NCI-H2227 treated with DMSO at 0.1 percent for 48 hours (cell line): ENCODE data around the gene OAT.

Experiments
- DNase-seq: peaks from one replicate; lab custom pipeline; 2025; lab: John Stamatoyannopoulos, UW

The OAT gene

GRCh38 chr10:124418726-124419501, at the start of gene OAT:
Gene OAT (minus strand): TSS chr10:124418923. CDS start chr10:124412171, 6,752 bp downstream.
- DNase-seq, result peak; percentile 95

- DNase-seq, result no peak
These were observed 48.4 kb upstream of the OAT start for GRCh38 chr10:124467165-124467564.

- DNase-seq, result no peak
These were observed 47.2 kb upstream of the OAT start for GRCh38 chr10:124465777-124466488.

- DNase-seq, result no peak
These were observed 46.5 kb upstream of the OAT start for GRCh38 chr10:124465003-124465776.

- DNase-seq, result no peak
These were observed 45.6 kb upstream of the OAT start for GRCh38 chr10:124464028-124464965.

- no peak for DNase-seq
These were observed 43.6 kb upstream of the OAT start for GRCh38 chr10:124462348-124462695.

- peak; percentile 61 for DNase-seq
These were observed 43.1 kb upstream of the OAT start, which contains the start of gene LHPP for GRCh38 chr10:124461642-124462347. Gene LHPP (plus strand): TSS chr10:124461823. CDS start chr10:124461863, 40 bp downstream.

GRCh38 chr10:124460144-124460543, 41.4 kb upstream of the OAT start:
- no peak for DNase-seq

GRCh38 chr10:124459395-124459794, 40.7 kb upstream of the OAT start:
- no peak for DNase-seq

GRCh38 chr10:124458889-124459288, 40.2 kb upstream of the OAT start:
- no peak for DNase-seq

- DNase-seq, result no peak
These were observed 39.8 kb upstream of the OAT start for GRCh38 chr10:124458473-124458872.

GRCh38 chr10:124455441-124455840, 36.7 kb upstream of the OAT start:
- DNase-seq, result no peak

- DNase-seq, result no peak
These were observed 35.4 kb upstream of the OAT start for GRCh38 chr10:124453960-124454610.

GRCh38 chr10:124451276-124451675, 32.6 kb upstream of the OAT start:
- DNase-seq, result no peak

GRCh38 chr10:124450783-124451057, 32.0 kb upstream of the OAT start:
- DNase-seq, result no peak

GRCh38 chr10:124450012-124450782, 31.5 kb upstream of the OAT start, which contains the start of gene NKX1-2:
Gene NKX1-2 (minus strand): TSS chr10:124450035. CDS start chr10:124449943, 92 bp downstream.
- DNase-seq, result peak; percentile 20

GRCh38 chr10:124449170-124450011, 30.7 kb upstream of the OAT start:
- no peak for DNase-seq

- DNase-seq, result no peak
These were observed 30.0 kb upstream of the OAT start for GRCh38 chr10:124448696-124449169.
